Neural crest cell (in vitro differentiated cells): ENCODE measurements around the gene SARNP. TPM values are rescaled to one million over a fixed set of nuclear protein-coding genes. Genes with fewer than 3 reads are reported as not detected.

Source experiments
- DNase-seq: peaks from one replicate; pipeline ENCODE4 v3.0.0; 2021; ENCODE audit warnings: low read depth, mixed read lengths, low spot score
- H3K27ac Mint-ChIP-seq: one replicate; pipeline ENCODE4 v1.8.0; 2021; ENCODE audit warnings: mild to moderate bottlenecking, mixed read lengths; ENCODE audit not compliant: unreplicated experiment
- H3K27me3 Mint-ChIP-seq: 2 replicates; pipeline ENCODE4 v1.8.0; 2021; ENCODE audit warnings: low read depth, mild to moderate bottlenecking, mixed read lengths
- H3K36me3 Mint-ChIP-seq: 2 replicates; pipeline ENCODE4 v1.8.0; 2021; ENCODE audit warnings: low read depth, mild to moderate bottlenecking, mixed read lengths
- H3K4me1 Mint-ChIP-seq: 2 replicates; pipeline ENCODE4 v1.8.0; 2021; ENCODE audit warnings: mixed read lengths
- H3K4me3 Mint-ChIP-seq: one replicate; pipeline ENCODE4 v1.8.0; 2021; ENCODE audit warnings: mild to moderate bottlenecking, mixed read lengths
- H3K9me3 Mint-ChIP-seq: 2 replicates; pipeline ENCODE4 v1.8.0; 2021; ENCODE audit warnings: mixed read lengths
- total RNA-seq: library from RNA; stranded (reverse); gene quantifications from 2 replicates; pipeline ENCODE4 v1.2.1, GENCODE V29; 2021
- TF ChIP-seq, protein P1 (sequence below): fragments of 200-600 bp; sonication (generic); conservative IDR thresholded peaks from 2 replicates; pipeline ENCODE4 v1.5.0; 2021; ENCODE audit warnings: antibody characterized with exemption, mild to moderate bottlenecking

Gene SARNP
- total RNA-seq, 1 donor from 2014 or later, result 121 TPM

GRCh38 chr12:55720071-55720564 lies 97.4 kb downstream of the SARNP start, which contains the start of gene RDH5:
TSS of gene RDH5 (plus strand) at chr12:55720393. CDS start at chr12:55721185, 792 bp downstream.
- no peaks in the 10 kb centered on the region for H3K9me3 Mint-ChIP-seq
- H3K4me3 Mint-ChIP-seq, result peak within 1 kb of the TSS; percentile 77
- peaks cover 51% of the 10 kb centered on the region for H3K4me1 Mint-ChIP-seq
- peaks cover 7% of the 10 kb centered on the region for H3K27me3 Mint-ChIP-seq
- H3K27ac Mint-ChIP-seq, result no peak within 1 kb of the TSS
- H3K36me3 Mint-ChIP-seq, result no peaks in the 10 kb centered on the region
- TF ChIP-seq, protein P1, sequence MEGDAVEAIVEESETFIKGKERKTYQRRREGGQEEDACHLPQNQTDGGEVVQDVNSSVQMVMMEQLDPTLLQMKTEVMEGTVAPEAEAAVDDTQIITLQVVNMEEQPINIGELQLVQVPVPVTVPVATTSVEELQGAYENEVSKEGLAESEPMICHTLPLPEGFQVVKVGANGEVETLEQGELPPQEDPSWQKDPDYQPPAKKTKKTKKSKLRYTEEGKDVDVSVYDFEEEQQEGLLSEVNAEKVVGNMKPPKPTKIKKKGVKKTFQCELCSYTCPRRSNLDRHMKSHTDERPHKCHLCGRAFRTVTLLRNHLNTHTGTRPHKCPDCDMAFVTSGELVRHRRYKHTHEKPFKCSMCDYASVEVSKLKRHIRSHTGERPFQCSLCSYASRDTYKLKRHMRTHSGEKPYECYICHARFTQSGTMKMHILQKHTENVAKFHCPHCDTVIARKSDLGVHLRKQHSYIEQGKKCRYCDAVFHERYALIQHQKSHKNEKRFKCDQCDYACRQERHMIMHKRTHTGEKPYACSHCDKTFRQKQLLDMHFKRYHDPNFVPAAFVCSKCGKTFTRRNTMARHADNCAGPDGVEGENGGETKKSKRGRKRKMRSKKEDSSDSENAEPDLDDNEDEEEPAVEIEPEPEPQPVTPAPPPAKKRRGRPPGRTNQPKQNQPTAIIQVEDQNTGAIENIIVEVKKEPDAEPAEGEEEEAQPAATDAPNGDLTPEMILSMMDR, result no peak
- DNase-seq, result no peak

DNA sequence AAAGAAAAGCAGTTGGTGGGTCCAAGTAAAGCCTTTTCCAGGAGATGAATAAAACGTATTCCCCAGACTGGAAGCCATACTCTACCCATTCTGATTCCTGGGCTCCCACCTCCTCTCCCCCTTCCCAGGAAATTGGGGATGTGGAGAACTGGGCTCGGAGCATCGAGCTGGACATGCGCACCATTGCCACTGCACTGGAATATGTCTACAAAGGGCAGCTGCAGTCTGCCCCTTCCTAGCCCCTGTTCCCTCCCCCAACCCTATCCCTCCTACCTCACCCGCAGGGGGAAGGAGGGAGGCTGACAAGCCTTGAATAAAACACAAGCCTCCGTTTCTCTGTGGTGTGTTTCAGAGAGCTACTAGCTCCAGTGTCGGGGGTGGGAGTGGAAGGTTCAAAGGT lies 98.2 kb downstream of the SARNP start:
- no peak for DNase-seq
- H3K36me3 Mint-ChIP-seq, result no peaks in the 10 kb centered on the region
- no peak overlapping the region for H3K27ac Mint-ChIP-seq

GRCh38 chr12:55718624-55719275 lies 98.8 kb downstream of the SARNP start:
- Mint-ChIP-seq H3K9me3 (no peaks in the 10 kb centered on the region), H3K4me3 (peak overlapping the region; percentile 94), H3K27me3 (peaks cover 10% of the 10 kb centered on the region), H3K27ac (peak overlapping the region; percentile 92), H3K36me3 (no peaks in the 10 kb centered on the region), H3K4me1 (peaks cover 45% of the 10 kb centered on the region)
- DNase-seq, result no peak
- TF ChIP-seq, protein P1, result no peak

More for the DNA sequence above, 98.2 kb downstream of the SARNP start:
- H3K4me3 Mint-ChIP-seq, result peak overlapping the region; percentile 77
- TF ChIP-seq, protein P1, result no peak
- no peaks in the 10 kb centered on the region for H3K9me3 Mint-ChIP-seq
- peaks cover 7% of the 10 kb centered on the region for H3K27me3 Mint-ChIP-seq
- peaks cover 46% of the 10 kb centered on the region for H3K4me1 Mint-ChIP-seq

DNA sequence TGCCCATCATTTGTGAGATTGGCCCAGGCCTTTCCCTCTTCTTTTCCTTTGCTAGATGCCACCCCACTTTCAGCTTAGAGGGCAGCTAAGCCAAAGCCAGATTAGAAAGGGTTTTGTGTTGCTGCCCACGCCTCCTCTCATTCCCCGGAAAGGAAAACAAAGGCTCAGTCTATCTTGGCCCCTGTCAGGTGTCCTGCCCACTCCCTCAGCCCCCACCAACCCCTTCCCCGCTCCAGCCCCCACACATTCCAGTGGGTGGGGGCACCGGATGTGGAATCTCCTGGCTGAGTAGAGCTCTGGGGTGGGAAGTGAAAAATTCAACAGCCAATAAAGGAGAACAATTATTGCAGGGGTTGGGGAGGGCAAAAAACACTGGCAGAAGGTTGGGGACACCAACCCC lies 99.5 kb downstream of the SARNP start:
- Mint-ChIP-seq H3K4me3 (peak overlapping the region; percentile 94), H3K9me3 (no peaks in the 10 kb centered on the region), H3K27me3 (peaks cover 17% of the 10 kb centered on the region), H3K27ac (peak overlapping the region; percentile 92), H3K4me1 (peaks cover 41% of the 10 kb centered on the region), H3K36me3 (no peaks in the 10 kb centered on the region)
- TF ChIP-seq, protein P1, result no peak
- DNase-seq, result no peak

- Mint-ChIP-seq H3K36me3 (no peaks in the 10 kb centered on the region), H3K4me1 (peaks cover 41% of the 10 kb centered on the region), H3K9me3 (no peaks in the 10 kb centered on the region), H3K27me3 (peaks cover 24% of the 10 kb centered on the region), H3K27ac (peak overlapping the region; percentile 92), H3K4me3 (peak overlapping the region; percentile 94)
- DNase-seq, result no peak
- TF ChIP-seq, protein P1, result no peak
Observed at GRCh38 chr12:55717011-55718007, 100.2 kb downstream of the SARNP start.
